GM19452 (cell line): ENCODE measurements around the gene MICAL1.

Experiments
- ATAC-seq: cut with Tn5 transposase; IDR thresholded peaks from one replicate; pipeline ENCODE4 v1.9.1; 2021; ENCODE audit not compliant: unreplicated experiment

MICAL1 gene, protein sequence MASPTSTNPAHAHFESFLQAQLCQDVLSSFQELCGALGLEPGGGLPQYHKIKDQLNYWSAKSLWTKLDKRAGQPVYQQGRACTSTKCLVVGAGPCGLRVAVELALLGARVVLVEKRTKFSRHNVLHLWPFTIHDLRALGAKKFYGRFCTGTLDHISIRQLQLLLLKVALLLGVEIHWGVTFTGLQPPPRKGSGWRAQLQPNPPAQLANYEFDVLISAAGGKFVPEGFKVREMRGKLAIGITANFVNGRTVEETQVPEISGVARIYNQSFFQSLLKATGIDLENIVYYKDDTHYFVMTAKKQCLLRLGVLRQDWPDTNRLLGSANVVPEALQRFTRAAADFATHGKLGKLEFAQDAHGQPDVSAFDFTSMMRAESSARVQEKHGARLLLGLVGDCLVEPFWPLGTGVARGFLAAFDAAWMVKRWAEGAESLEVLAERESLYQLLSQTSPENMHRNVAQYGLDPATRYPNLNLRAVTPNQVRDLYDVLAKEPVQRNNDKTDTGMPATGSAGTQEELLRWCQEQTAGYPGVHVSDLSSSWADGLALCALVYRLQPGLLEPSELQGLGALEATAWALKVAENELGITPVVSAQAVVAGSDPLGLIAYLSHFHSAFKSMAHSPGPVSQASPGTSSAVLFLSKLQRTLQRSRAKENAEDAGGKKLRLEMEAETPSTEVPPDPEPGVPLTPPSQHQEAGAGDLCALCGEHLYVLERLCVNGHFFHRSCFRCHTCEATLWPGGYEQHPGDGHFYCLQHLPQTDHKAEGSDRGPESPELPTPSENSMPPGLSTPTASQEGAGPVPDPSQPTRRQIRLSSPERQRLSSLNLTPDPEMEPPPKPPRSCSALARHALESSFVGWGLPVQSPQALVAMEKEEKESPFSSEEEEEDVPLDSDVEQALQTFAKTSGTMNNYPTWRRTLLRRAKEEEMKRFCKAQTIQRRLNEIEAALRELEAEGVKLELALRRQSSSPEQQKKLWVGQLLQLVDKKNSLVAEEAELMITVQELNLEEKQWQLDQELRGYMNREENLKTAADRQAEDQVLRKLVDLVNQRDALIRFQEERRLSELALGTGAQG

DNA sequence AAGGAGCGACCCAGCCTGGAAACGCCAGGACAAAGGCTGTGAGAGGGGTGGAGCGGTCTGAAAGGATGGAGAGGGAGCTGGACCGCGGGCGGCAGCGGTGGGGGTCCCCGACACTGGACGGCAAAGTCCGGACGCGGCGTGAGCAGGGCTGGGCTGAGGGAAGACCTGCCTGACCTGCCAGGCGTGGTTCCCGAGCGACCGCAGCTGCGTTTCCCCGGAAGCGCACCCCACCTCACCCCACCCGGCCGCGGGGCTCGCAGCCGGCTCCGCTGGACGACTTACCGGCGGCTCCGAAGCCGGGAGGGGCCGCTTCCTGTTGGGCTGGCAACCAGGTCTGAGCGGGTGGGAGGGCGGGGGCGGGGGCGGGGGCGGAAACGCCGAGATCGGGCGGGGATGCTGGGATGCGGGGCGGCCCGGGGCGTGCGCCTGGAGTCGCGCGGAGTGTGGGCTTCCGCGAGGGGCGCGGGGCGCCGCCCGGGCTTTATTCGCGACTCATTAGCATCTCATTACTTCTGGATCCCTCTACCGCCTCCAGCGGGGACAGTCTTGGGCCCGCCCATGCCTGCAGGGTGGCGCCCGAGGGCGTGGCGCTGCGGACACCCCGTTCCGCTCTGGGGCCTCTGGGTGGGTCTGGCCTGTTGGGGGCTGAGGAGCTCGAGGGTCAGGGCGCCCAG, at the start of gene MICAL1:
TSS of gene MICAL1 (minus strand) at position 336 of the 674 bp plus-strand sequence. CDS start 1,576 bp downstream, outside the sequence.
- peak; percentile 56 for ATAC-seq

- no peak for ATAC-seq
These were observed 48.0 kb upstream of the MICAL1 start for GRCh38 chr6:109503327-109504224.

GRCh38 chr6:109498936-109499335, 43.4 kb upstream of the MICAL1 start:
- ATAC-seq = no peak

GRCh38 chr6:109498052-109498451, 42.5 kb upstream of the MICAL1 start:
- no peak for ATAC-seq

DNA sequence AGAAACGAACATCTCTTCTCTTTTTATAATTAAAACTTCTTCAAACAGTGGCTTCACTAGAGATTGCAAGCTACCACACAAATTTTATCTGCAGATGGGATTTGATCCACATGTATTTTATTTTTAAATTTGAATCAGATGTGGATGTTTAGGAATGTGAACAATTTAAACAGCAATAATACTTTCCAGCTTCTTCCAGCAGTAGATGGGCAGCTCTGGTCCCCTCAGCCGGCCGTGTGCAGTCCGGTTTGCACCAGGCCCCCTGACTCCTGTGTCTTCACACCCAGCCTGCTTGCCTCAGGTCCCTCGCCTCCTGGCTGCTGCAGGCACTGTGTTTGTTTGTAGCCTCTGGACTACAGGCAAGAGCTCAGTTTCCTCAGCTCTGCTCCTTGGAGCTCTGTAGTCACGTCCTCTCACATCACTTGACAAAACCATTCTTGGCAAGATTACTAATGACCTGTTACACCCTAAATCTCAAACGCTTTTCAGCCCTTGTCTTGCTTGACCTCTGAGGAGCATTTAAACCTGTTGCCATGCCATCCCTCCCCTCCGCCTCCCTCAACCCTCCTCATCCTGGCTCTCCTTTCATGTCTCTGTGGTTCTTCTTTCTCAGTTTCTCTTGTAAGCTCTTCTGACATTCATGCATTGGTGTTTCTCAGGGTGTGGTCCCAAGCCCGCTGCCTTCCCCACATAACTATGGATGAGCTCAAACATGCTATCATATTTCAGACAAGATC, 40.6 kb upstream of the MICAL1 start:
- ATAC-seq = no peak

DNA sequence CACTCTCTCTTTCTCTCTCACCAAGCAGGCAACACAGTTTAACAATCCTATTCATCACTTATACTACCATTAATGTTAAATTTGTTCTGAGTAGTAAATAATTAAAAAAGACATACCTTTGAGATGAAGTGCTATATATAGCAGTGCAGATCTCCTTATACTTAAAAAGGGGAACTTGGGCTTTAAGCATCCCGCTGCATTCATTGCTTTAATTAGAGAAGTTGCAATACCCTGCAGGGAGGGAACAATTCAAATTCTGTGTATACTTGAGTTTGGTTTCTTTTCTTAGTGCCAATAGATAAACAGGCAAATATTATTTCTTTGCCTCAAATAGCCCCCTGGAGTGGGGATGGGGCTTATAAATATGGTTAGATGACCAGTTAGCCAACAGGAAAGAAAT, 38.3 kb upstream of the MICAL1 start:
- no peak for ATAC-seq

DNA sequence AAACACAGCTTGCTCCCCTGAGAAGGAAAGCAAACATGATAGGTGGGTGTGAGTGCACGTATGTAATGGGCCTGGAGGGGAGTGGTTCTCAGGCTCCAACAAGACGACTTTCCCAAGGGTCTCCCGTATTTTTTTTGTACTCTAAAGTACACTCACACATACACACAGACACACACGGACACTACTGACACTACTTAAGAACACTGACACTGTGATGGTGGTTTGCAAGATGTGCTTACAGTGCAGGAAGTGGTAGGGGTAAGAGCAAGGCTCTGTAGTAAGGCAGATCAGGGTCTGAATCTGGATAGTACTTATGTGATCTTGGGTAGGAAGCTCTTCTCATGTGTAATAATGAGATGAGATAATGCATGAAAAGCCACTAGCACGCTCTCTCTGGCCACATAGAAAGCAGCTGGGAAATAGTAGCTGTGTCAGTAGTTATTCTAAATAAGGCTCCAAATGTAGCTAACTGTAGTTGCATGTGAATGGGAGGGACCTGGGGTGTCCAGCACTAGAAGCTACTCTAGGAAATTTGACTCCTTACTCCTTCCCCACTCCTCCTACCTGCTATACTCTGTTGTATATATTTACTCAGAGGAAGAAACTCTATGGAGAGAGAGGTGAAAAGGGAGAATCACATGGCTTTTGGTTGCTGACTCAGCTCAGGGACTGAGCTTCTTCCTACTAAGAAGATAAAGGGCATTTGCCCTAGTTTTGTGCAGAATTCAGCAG, 35.8 kb upstream of the MICAL1 start:
- no peak for ATAC-seq

- ATAC-seq = no peak
These were observed 35.1 kb upstream of the MICAL1 start for GRCh38 chr6:109490713-109491112.

DNA sequence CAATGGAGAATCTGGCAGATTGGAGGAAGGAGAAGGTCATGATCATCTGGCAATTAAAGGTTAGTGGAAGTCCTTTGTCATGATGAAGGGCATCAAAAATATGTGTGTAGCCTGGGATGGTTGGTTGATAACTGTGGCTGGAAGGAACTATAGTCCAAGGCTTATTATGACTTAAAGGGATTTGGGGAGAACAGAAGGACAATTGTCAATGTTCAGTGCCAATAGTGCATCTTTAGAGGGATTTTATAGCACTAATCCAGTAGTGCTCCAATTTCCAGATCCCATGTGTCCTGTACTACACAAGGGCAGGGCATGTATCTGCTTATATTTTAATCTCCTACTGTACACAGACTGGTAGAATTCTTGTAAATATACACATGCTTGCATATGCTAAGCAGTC, 32.4 kb upstream of the MICAL1 start:
- no peak for ATAC-seq

GRCh38 chr6:109486068-109486467, 30.5 kb upstream of the MICAL1 start:
- no peak for ATAC-seq

- no peak for ATAC-seq
These were observed 29.8 kb upstream of the MICAL1 start for GRCh38 chr6:109485266-109485935.

DNA sequence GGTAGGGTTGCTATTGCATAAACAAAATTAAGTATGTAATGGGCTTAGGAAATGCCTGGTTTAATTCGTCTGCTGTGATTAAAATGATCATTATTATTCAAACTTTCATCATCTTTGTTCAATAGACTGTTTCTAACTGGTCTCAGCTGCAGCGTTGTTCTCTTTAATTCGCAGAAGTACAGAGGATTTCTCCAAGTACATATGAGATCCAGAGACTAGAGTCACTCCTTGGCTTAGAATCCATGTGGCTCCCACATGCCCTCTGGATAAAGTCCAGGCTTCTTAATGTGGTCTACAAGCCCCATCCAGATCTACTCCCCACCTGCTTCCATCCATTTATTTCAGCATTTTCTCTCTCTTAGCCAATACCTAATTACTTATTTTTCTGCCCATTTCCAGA, 28.6 kb upstream of the MICAL1 start:
- no peak for ATAC-seq

DNA sequence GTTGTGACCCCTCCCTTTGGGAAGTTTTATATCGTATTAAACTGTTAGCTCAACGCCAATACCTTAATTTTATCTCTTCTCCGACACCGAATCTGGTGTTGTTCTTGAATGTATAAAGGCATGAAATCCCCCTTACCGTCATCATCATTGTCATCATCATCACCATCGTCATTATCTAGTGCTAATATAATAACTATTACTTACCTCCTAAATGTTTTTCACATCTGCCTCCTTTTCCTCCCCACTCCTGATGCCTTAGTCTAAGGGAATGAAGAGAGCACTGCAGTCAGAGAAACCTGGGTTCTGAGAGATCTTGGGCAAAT, 28.1 kb upstream of the MICAL1 start:
- peak; percentile 1 for ATAC-seq

DNA sequence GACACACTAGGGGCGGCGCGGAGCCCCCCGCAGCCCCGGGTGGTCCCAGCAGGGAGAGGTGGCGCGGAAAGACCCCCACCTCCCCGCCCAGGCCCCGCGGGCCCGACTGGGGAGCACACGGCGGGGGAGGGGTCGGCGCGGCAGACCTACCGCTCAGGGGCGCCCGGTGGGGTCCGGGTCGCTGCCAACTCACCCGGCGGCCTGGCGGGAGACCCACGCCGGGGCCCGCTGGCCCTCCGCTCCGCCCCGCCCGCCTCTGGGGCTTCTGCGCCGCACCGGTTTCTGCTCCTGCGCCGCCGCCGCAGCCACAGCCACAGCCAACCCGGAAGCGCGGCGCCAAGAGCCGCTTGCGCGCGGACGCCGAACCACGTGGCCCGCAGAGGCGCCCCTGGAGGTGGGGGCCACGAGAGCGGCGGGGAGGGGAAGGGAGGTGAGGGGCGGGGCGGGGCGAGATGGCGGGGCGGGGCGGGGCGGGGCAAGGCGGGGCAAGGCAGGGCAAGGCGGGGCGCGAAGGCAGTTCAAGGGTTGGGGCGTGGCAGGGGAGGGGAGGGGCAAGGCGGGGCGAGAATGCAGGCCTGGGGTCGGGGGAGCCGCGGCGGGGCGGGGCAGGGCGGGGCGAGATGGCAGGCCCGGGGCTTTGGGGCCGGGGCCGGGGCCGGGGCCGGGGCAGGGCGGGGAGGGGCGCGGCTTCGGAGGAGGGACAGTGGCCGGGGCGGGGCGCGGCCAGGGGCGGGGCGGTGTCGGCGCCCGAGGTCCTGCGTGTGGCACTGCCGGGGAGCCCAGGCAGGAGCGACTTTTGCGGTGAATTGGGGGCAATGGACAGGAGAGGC, 27.5 kb upstream of the MICAL1 start, which contains the start of gene ZBTB24:
TSS of gene ZBTB24 (minus strand) at position 315 of the 830 bp plus-strand sequence. CDS start 1,193 bp downstream, outside the sequence.
- ATAC-seq = peak; percentile 87

DNA sequence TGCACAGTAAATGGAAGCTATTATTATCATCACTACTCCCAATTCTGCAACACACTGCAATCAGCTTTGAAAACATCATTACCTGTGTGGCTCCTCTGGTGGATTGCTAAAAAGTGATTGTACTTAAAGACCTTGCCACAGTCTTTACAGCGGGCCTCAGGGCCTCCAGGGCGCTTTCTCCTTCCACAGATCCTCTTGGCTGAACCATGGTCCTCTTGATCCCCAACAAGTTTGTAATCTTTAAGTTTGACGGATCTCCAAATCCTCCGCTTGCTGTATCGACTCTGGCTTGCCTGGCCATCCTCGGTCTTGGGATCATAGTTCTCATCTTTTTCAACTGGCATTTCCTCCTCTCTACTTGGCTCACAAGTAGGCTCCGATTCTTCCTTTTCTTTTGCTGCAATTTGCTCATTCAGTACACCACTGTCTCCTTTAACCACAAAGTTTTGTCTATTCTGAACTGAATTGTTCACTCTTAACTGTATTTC, 25.5 kb upstream of the MICAL1 start:
- ATAC-seq = no peak

GRCh38 chr6:109478841-109479624, 23.5 kb upstream of the MICAL1 start:
- no peak for ATAC-seq
